HT-29 (cell line): ENCODE measurements around the gene TSEN54. TPM values are rescaled to one million over a fixed set of nuclear protein-coding genes. Genes with fewer than 3 reads are reported as not detected.
A peak's percentile ranks its signal among the peaks of the same experiment; 100 is the strongest.

Experiments
- DNase-seq: peaks from one replicate; pipeline ENCODE4 v3.0.0-alpha.2; 2015; ENCODE audit warnings: low spot score
- total RNA-seq: library from RNA; depleted of rRNA; stranded (reverse); fragments of >200 nt; shearing (Covaris generic); gene quantifications from 2 replicates; pipeline ENCODE4 v1.2.3, GENCODE V29; 2014; rRNA removed

Gene TSEN54
- total RNA-seq, 1 experiment from 2014 or later = 108 TPM

DNA sequence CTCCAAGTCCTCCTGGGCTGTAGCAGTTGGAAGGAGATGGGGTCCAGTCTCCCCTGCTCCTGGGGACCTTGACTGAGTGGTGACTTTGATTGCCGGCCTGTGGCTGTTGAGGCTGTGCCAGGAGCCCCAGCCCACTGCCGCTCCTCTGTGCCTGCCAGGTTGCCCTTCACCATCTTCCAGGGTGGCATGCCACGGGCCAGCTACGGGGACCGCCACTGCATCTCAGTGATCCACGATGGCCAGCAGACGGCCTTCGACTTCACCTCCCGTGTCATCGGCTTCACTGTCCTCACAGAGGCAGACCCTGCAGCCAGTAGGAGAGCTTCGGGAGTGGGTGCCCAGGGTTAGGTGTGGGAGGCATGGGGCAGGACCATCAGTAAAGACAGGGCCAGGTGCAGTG lies 47.9 kb downstream of the TSEN54 start:
- DNase-seq = no peak

DNA sequence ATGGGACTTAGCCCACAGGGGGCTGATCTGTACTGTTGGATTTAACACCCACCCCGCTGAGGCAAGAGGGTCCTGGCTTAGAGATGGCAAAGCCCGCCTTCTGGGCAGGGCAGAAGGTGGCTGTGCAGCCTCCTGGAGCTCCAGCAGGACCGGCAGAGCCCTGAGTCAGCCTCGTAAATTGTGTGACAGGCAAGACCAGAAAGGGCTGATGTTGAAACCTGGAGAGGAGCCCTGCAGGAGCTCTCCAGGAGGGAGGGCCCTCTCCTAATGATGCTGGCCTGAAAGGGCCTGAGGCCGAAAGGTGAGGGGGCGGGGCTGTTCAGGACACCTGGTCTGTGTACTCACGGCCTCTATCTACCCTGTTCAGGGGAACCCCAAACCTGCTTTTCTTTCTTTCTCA lies 48.7 kb downstream of the TSEN54 start:
- peak; percentile 11 for DNase-seq

DNA sequence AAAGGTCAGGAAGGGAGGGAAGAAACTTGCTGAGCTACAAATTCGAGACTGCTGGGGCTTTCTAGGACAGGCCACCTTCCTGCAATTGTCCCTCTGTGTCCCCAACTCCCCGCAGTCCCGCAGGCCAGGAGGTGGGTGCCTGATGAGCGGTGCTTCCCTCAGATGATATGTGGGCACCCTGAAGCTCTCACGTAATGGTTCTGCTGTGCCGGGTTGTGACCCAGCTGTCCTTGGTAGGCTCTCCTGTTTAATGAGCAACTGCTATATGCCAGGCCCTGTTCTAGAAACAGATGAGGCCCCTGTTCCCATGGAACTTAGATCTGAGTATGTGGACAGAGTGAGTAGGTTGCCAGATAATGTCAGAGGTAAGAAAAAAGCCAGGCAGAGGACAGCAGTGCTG lies 49.3 kb downstream of the TSEN54 start:
- DNase-seq = no peak

DNA sequence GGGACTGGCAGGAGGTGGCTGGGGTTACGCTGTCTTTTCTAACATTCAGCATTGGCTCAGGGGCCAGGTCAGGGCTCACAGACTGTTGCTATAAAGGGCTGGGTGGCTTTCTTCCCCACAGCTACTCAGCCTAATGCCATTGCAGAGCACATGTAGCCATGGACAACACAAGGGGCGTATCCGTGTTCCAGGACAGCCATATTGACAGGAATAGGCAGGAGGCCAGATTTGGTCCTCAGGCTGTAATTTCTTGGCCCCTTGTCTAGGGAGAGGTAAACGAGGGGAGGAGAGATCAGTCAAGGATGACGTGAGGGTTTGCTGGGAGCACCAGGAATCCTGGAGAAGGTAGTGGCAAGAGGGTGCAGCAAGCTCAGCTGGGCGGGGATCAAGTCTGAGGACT lies 50.1 kb downstream of the TSEN54 start:
- no peak for DNase-seq

DNA sequence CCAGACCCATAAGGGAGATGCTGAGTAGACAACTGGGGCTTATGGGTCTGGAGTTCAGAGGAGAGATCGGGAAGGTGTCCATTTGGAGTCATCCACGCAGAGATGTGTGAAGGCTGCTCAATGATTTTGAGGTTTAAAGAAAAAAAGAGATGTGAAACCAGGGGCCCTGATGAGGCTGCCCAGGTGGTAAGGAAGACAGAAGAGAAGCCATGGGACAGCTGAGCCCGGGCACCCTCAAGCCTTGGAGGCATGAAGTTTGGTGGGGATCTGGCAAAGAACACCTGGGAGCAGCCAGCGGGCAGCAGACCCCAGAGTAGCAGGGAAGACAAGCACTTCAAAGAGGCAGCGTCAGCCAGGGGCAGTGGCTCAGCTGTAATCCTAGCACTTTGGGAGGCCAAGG lies 50.5 kb downstream of the TSEN54 start:
- DNase-seq = no peak

DNA sequence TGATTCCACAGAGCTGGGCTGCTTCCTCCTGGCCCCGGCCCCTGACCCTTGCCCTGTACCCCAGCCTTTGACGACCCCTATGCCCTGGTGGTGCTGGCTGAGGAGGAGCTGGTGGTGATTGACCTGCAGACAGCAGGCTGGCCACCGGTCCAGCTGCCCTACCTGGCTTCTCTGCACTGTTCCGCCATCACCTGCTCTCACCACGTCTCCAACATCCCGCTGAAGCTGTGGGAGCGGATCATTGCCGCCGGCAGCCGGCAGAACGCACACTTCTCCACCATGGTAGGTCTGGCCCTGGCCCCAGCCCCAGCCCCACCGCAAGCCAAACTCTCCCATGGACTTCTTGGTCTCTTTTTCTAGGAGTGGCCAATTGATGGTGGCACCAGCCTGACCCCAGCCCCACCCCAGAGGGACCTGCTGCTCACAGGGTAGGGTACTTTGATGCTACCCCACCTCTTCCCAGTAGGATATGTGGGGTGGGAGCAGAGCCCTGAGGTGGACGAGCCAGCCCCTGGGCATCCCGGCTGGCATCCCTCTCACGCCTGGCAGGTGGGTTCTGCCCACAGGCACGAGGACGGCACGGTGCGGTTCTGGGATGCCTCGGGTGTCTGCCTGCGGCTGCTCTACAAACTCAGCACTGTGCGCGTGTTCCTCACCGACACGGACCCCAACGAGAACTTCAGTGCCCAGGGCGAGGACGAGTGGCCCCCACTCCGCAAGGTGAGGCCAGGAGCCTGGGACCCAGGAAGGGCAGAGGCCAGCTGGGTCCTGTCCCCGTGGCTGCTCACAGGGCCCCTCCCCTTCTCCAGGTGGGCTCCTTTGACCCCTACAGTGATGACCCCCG lies 52.3 kb downstream of the TSEN54 start:
- no peak for DNase-seq

DNA sequence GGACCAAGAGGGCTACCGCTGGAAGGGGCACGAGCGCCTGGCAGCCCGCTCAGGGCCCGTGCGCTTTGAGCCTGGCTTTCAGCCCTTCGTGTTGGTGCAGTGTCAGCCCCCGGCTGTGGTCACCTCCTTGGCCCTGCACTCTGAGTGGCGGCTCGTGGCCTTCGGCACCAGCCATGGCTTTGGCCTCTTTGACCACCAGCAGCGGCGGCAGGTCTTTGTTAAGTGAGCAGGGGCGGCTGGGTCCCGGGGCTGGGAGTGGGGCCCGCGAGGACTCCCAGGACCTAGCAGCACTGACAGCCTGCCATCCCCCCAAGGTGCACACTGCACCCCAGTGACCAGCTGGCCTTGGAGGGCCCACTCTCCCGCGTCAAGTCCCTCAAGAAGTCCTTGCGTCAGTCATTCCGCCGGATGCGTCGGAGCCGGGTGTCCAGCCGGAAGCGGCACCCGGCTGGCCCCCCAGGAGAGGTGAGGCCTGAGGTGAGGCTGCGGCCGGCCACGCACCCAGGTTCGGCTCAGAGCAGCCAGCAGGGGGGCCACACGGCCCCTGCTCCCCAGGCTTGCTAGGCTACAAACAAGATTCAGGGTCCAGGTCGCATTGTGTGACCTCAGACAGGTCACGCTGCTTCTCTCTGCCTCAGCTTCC lies 53.8 kb downstream of the TSEN54 start:
- no peak for DNase-seq

DNA sequence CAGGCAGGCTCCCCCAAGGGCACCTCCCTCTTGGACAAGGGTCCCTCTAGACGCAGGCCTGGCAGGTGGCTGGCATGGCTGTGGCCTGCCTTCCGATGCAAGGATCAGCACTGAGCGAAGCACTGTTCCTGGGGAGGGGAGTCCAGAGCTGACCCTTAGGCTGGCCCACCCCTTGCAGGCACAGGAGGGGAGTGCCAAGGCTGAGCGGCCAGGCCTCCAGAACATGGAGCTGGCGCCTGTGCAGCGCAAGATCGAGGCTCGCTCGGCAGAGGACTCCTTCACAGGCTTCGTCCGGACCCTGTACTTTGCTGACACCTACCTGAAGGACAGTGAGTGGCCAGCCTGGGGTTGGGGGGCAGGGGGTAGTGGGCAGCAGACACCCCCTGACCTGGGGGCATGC lies 54.4 kb downstream of the TSEN54 start:
- DNase-seq = no peak

DNA sequence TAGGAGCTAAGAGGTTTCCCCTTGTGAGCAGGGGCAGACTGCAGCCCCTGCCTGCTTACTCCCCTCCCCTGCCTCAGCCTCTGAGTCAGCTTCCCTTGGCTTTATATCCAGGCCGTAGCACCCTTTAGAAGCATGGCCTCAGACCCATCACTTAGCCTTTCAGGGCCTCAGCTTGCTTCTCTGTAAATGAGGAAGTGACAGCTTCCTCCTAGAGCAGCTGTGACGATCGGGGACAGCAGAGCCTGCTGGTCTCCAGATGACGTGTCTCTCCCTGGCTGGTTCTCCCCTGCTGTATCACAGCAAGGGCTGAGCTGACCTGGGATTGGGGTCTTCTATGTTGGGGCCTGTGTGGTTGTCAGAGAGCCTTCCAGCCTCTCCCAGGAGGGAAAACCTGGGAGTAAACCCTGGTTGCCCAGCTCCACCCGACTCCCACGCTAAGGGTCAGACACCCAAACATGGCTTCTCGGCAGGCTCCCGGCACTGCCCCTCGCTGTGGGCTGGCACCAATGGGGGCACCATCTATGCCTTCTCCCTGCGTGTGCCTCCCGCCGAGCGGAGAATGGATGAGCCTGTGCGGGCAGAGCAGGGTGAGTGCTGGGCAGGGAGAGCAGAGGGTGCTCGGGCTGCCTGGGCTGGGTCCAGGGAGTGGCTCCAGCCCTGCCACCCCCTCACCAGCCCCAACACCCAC lies 55.0 kb downstream of the TSEN54 start:
- no peak for DNase-seq

DNA sequence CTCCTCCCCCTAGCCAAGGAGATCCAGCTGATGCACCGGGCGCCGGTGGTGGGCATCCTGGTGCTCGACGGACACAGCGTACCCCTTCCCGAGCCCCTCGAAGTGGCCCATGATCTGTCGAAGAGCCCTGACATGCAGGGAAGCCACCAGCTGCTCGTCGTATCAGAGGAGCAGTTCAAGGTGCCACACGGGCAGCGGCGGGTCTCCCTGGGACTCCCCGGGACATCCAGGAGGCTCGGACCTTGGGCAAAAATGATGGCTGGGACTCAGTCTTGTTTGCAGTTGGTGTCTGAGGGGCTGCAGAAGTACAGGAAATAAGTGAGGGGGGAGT lies 55.5 kb downstream of the TSEN54 start:
- DNase-seq = no peak

DNA sequence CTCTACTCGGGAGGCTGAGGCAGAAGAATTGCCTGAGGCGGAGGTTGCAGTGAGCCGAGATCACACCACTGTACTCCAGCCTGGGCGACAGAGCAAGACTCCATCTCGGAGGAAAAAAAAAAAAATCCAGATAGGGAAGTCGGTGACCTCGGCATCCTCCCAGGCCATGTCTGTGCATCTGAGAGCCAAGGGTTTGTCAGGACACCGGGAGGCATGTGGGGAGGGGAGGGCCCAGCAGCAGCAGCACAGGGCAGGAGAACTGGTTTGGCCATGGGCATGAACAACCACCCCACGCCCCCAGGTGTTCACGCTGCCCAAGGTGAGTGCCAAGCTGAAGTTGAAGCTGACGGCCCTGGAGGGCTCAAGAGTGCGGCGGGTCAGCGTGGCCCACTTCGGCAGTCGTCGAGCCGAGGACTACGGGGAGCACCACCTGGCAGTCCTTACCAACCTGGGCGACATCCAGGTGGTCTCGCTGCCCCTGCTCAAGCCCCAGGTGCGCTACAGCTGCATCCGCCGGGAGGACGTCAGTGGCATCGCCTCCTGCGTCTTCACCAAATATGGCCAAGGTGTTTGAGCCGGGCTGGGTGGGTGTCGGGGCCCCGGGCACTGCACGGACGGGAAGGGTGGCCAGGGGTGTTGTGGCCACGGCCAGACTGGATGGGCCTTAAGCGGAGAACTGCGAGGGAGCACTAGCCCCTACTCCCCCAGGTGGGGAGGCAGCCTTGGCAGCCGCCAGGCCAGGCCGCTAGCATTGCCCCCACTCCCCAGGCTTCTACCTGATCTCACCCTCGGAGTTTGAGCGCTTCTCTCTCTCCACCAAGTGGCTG lies 56.6 kb downstream of the TSEN54 start:
- no peak for DNase-seq

DNA sequence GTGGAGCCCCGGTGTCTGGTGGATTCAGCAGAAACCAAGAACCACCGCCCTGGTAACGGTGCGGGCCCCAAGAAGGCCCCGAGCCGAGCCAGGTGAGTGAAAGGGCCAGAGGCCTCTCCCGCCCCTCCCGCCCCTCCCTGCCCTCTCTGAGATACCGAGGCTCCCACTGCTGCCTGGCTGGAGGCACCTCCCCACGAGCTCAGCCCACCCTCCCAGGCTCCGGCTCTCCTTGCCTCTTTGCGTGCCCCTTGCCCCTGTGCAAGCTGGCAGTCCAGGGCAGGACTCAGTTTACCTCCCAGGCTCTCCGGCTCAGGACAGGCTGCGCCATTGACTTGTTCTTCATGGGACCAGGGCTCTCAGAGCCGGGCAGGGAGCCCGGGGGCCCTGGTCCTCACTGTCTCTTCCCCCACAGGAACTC lies 57.2 kb downstream of the TSEN54 start:
- DNase-seq = no peak

DNA sequence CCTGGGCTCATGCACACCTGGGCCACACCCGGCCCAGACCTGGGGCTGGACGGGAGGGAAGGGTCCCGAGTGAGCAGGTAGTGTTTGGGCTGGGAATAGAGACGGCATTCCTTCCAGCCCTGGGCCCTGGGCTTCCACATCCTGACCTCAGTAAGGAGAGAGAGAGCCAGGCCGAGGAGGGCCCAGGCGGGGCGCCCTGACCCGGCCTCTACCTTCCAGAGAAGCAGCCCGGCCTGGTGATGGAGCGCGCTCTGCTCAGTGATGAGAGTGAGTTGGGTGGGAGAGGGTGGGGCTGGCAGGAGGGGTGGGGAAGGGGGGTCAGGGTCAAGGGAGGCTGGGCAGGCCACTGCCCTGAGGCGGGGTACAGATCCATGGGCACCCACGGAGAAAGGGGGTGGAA lies 57.7 kb downstream of the TSEN54 start:
- DNase-seq = no peak

Other genes starting within 250 kb of the TSEN54 start
- 22.8 and 28.8 TPM in 2 replicates for gene MIF4GD, start 245.3 kb upstream of the TSEN54 start, total RNA-seq
- gene SLC25A19, start 227.1 kb upstream of the TSEN54 start, total RNA-seq = 39.8 and 46.4 TPM in 2 replicates
- gene GRB2, start 110.8 kb upstream of the TSEN54 start, total RNA-seq = 135 and 169 TPM in 2 replicates
- gene TMEM94, start 59.9 kb upstream of the TSEN54 start, total RNA-seq = 34.9 and 50.5 TPM in 2 replicates
- gene CASKIN2, start 991 bp upstream of the TSEN54 start, total RNA-seq = 12.3 and 13.6 TPM in 2 replicates
- gene LLGL2, start 9.2 kb downstream of the TSEN54 start, total RNA-seq = 162 and 184 TPM in 2 replicates
- gene MYO15B, start 71.3 kb downstream of the TSEN54 start, total RNA-seq = 29.0 and 36.8 TPM in 2 replicates
- gene SMIM5, start 116.9 kb downstream of the TSEN54 start, total RNA-seq = 16.4 and 16.7 TPM in 2 replicates
- gene RECQL5, start 150.6 kb downstream of the TSEN54 start, total RNA-seq = 56.7 and 64.6 TPM in 2 replicates
- gene SAP30BP, start 150.8 kb downstream of the TSEN54 start, total RNA-seq = 53.8 and 56.1 TPM in 2 replicates
- 224 and 281 TPM in 2 replicates for gene ITGB4, start 204.9 kb downstream of the TSEN54 start, total RNA-seq
- 40.8 and 41.8 TPM in 2 replicates for gene GALK1, start 248.7 kb downstream of the TSEN54 start, total RNA-seq